ENCODE data around the gene RASSF1. TPM values are rescaled to one million over a fixed set of nuclear protein-coding genes. Genes with fewer than 3 reads are reported as not detected.
A peak's percentile ranks its signal among the peaks of the same experiment; 100 is the strongest.

The RASSF1 gene
- total RNA-seq, 1 experiment from 2014 or later, result 14.7 TPM

DNA sequence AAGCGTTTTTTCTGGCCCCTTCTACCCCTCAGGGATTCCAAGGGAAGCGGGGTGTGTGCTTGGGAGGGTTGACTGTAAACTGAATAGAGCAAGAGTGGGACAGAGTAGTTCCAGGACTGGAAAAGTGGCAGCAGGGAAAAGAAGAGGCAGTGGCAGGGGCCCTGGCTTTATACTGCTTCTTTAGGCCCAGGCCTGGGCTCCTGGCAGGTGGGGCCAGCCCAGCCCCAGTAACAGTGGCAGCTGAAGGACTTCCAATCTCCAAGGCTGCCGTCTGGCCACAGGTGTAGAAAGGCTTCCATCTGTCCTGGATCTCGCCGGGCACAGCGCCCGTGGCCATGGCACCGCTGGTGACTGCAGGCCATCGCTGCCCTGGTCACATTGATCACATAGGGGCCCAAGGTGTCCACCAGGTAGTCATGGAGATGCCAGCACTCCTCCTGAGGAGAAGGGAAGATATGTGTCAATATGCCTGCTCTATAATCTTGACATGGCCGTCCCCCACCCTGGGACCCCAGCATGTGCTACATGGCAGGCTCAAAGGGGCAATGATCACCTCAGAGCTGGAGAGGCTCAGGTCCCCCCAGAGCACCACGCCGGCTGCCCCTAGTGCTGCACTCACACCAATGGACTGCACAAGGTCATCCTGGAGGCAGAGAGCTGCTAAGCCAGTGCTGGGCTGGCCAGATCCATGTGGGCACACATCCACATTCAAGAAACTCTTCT, 47.4 kb downstream of the RASSF1 start:
- BruUV-seq (replicated peaks), result no TSS peak
- CTCF ChIA-PET, result interaction anchor here (2.1 kb wide), 1 partner anchor 35 kb away, joined by 6 read pairs; the partner anchor contains the start of gene TUSC2
- H3K27me3 Mint-ChIP-seq (ENCODE audit: unreplicated experiment), result no peaks in the 10 kb centered on the region
- peaks cover 33% of the 10 kb centered on the region for H3K36me3 Mint-ChIP-seq (ENCODE audit: insufficient read depth, unreplicated experiment)
- peak overlapping the region; percentile 92 for H3K27ac Mint-ChIP-seq (ENCODE audit: unreplicated experiment)
- TF ChIP-seq, protein P1, sequence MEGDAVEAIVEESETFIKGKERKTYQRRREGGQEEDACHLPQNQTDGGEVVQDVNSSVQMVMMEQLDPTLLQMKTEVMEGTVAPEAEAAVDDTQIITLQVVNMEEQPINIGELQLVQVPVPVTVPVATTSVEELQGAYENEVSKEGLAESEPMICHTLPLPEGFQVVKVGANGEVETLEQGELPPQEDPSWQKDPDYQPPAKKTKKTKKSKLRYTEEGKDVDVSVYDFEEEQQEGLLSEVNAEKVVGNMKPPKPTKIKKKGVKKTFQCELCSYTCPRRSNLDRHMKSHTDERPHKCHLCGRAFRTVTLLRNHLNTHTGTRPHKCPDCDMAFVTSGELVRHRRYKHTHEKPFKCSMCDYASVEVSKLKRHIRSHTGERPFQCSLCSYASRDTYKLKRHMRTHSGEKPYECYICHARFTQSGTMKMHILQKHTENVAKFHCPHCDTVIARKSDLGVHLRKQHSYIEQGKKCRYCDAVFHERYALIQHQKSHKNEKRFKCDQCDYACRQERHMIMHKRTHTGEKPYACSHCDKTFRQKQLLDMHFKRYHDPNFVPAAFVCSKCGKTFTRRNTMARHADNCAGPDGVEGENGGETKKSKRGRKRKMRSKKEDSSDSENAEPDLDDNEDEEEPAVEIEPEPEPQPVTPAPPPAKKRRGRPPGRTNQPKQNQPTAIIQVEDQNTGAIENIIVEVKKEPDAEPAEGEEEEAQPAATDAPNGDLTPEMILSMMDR (IDR thresholded peaks at IDR 0.05; ENCODE audit: unreplicated experiment), result no peak
- intact Hi-C loops (cut with micrococcal nuclease; ENCODE audit: unreplicated experiment), result no loop called here
- H3K9me3 Mint-ChIP-seq (ENCODE audit: low read depth, unreplicated experiment), result no peaks in the 10 kb centered on the region
- peak overlapping the region; percentile 73 for H3K4me3 Mint-ChIP-seq (ENCODE audit: low read depth, unreplicated experiment)
- H3K4me1 Mint-ChIP-seq (ENCODE audit: low read depth, unreplicated experiment), result peaks cover 23% of the 10 kb centered on the region
- DNase-seq, result no peak

DNA sequence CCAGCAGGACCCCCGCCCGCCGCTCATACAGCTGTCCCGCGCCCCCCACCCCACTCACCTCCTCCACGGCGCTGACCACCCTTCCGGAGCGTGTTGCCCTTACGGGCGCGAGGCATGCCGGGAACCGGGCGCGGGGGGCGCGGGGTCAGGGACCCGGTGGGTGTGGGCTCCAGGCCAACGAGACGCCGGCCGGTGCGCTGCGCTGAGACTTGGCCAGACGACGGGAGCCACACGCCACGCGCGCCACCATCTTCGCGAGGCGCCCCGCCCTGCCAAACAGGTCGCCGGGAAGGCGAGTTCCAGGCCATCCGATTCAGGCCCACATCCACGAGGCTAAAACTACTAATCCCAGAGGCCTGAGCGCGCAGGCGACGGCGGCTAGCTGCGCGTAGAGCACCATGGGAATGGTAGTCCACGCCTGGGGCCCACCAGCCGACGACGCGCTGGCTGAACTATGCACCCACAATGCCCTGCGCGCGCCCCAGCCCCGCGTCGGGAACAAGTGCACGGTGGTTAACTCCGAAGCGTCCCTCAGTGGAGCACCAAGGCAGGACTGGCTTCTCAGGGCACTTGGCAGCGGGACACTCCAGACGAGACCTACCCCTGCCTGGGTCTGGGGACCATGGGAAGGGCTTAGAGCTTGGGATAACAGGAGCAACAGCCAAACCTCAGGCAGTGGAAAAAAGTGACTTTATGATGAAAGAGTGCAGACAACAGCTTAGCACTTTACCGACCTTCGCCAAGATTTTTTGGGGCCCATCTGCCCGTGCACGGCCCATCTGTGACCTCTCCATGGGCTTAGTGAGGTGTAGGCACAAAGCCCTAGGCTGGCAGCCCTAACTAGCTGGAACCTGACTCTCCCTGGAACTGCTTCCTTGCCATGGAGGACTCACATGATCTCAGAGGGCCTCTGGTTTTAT, 48.2 kb downstream of the RASSF1 start, which contains the start of gene IFRD2:
Gene IFRD2 (minus strand): TSS at position 271 of the 920 bp plus-strand sequence. CDS start 155 bp downstream, at position 116.
- Mint-ChIP-seq H3K4me1 (ENCODE audit: low read depth, unreplicated experiment) (peaks cover 19% of the 10 kb centered on the region), H3K27ac (ENCODE audit: unreplicated experiment) (peak within 1 kb of the TSS; percentile 92), H3K4me3 (ENCODE audit: low read depth, unreplicated experiment) (peak within 1 kb of the TSS; percentile 73), H3K9me3 (ENCODE audit: low read depth, unreplicated experiment) (no peaks in the 10 kb centered on the region), H3K36me3 (ENCODE audit: insufficient read depth, unreplicated experiment) (peaks cover 37% of the 10 kb centered on the region), H3K27me3 (ENCODE audit: unreplicated experiment) (no peaks in the 10 kb centered on the region)
- TF ChIP-seq, protein P1 (IDR thresholded peaks at IDR 0.05; ENCODE audit: unreplicated experiment), result no peak
- DNase-seq, result peak; percentile 95
- CTCF ChIA-PET, result interaction anchor here (0.6 to 2.1 kb wide), 4 partner anchors 23 to 45 kb away, joined by 4 to 6 read pairs (median 4); partner anchors contain the start of genes SEMA3B and TUSC2
- BruUV-seq (replicated peaks), result TSS peak; percentile 85
- intact Hi-C loops (cut with micrococcal nuclease; ENCODE audit: unreplicated experiment), result no loop called here

DNA sequence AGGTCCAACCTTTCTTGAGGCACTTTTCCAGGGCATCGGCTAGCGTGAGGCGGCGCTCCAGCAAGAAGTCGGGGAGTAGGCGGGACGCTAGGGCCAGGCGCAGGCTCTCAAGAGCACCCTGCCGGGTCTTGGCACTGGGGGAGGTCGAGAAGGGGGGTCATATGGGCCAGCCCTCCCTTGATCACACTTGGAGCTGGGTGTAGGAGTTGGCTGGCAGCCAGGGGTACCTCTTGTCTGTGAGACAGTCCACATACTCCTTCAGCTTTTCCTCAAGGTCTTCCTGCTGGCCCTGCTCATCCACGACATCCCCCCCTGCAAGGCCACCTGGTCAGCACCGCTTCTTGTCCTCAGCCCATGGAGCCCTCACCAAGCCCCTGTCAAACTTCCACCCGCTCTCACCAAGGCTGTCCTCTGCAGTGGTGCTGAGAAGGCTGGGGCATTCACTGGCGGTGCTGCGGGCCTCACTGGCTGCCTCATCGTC, 50.4 kb downstream of the RASSF1 start:
- H3K9me3 Mint-ChIP-seq (ENCODE audit: low read depth, unreplicated experiment), result no peaks in the 10 kb centered on the region
- H3K4me3 Mint-ChIP-seq (ENCODE audit: low read depth, unreplicated experiment), result peak overlapping the region; percentile 73
- DNase-seq, result no peak
- H3K4me1 Mint-ChIP-seq (ENCODE audit: low read depth, unreplicated experiment), result peaks cover 19% of the 10 kb centered on the region
- intact Hi-C loops (cut with micrococcal nuclease; ENCODE audit: unreplicated experiment), result loop anchor here (2.0 kb wide), 1 partner anchor 55 kb away; no protein-coding TSS in a partner anchor
- no peaks in the 10 kb centered on the region for H3K27me3 Mint-ChIP-seq (ENCODE audit: unreplicated experiment)
- H3K27ac Mint-ChIP-seq (ENCODE audit: unreplicated experiment), result no peak overlapping the region
- CTCF ChIA-PET, result no interaction called here
- BruUV-seq (replicated peaks), result no TSS peak
- TF ChIP-seq, protein P1 (IDR thresholded peaks at IDR 0.05; ENCODE audit: unreplicated experiment), result no peak
- H3K36me3 Mint-ChIP-seq (ENCODE audit: insufficient read depth, unreplicated experiment), result peaks cover 37% of the 10 kb centered on the region

DNA sequence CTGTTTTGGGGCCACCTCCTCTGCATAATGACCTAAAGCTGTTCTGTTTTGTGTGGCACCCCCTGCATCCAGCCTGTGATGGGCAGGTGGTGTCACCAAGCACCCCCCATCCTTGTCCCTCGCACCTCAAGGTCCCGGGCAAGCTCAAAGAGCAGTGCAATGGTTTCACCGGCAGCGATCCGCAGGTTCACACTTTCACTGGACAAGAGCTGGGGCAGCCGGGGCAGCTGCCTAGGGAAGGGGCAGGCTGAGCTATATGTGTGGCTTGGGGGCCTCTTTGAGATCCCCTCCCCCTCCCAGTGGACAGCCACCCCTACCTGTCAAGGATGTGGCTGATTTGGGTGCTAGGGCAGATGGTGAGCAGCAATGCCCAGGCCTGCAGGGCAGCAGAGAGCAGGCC, 51.5 kb downstream of the RASSF1 start:
- Mint-ChIP-seq H3K27ac (ENCODE audit: unreplicated experiment) (no peak overlapping the region), H3K36me3 (ENCODE audit: insufficient read depth, unreplicated experiment) (peaks cover 43% of the 10 kb centered on the region), H3K4me3 (ENCODE audit: low read depth, unreplicated experiment) (no peak overlapping the region), H3K9me3 (ENCODE audit: low read depth, unreplicated experiment) (no peaks in the 10 kb centered on the region), H3K4me1 (ENCODE audit: low read depth, unreplicated experiment) (peaks cover 19% of the 10 kb centered on the region), H3K27me3 (ENCODE audit: unreplicated experiment) (no peaks in the 10 kb centered on the region)
- BruUV-seq (replicated peaks), result no TSS peak
- TF ChIP-seq, protein P1 (IDR thresholded peaks at IDR 0.05; ENCODE audit: unreplicated experiment), result no peak
- intact Hi-C loops (cut with micrococcal nuclease; ENCODE audit: unreplicated experiment), result no loop called here
- CTCF ChIA-PET, result no interaction called here
- DNase-seq, result no peak
